ENCODE measurements around the gene LZIC. TPM values are rescaled to one million over a fixed set of nuclear protein-coding genes. Genes with fewer than 3 reads are reported as not detected.

LZIC gene
- total RNA-seq, 2 donors from 2014 or later = 8.6 to 20.2 TPM

DNA sequence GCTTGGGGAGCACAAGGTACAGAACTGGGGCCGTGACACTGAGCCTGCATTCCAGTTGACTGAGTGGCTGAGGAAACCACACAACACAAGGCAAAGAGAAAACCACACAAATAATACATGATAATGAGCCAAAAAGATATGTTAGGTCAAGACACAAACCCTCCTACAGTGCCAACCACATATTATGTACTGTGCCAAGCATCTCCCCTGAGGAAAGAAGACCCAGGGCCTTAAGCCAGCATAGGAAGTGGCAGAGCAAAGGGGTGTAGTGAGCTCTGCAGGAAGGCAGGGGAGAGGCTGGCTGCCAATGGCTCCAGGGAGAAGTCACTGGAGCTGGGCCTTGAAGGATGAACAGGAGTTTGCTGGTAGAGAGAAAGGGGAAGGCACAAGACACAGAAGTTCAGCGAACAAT lies 61.3 kb downstream of the LZIC start:
- Histone ChIP-seq H3K9me3 (no peaks in the 10 kb centered on the region), H3K27ac (no peak overlapping the region), H3K4me1 (no peaks in the 10 kb centered on the region), H3K4me3 (no peak overlapping the region), H3K27me3 (no peaks in the 10 kb centered on the region), H3K36me3 (replicated peaks in 1 of 2; ENCODE audit: insufficient read depth in 1 of 2, low read depth in 2 of 2) (no peaks in the 10 kb centered on the region)
- 76 to 86% methylated on average over 2 of the region's 2 CpGs for WGBS, 2 donors
- TF ChIP-seq, protein P1, sequence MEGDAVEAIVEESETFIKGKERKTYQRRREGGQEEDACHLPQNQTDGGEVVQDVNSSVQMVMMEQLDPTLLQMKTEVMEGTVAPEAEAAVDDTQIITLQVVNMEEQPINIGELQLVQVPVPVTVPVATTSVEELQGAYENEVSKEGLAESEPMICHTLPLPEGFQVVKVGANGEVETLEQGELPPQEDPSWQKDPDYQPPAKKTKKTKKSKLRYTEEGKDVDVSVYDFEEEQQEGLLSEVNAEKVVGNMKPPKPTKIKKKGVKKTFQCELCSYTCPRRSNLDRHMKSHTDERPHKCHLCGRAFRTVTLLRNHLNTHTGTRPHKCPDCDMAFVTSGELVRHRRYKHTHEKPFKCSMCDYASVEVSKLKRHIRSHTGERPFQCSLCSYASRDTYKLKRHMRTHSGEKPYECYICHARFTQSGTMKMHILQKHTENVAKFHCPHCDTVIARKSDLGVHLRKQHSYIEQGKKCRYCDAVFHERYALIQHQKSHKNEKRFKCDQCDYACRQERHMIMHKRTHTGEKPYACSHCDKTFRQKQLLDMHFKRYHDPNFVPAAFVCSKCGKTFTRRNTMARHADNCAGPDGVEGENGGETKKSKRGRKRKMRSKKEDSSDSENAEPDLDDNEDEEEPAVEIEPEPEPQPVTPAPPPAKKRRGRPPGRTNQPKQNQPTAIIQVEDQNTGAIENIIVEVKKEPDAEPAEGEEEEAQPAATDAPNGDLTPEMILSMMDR (IDR thresholded peaks at IDR 0.05) = no peak
- TF ChIP-seq POLR2A (IDR thresholded peaks at IDR 0.05) = no peak
- no peak for ATAC-seq
- intact Hi-C loops (cut with DNase I) = no loop called here
- no peak for DNase-seq

Small RNA genes within 50 kb of the gene (microRNA-seq; reads per million reads assigned to microRNA genes)
- gene MIR5697 (ENCODE audit: borderline number of aligned reads in 2 of 2, borderline replicate concordance in 2 of 2) = 0 to 1.3 reads per million in 2 donors

Small RNA genes within 50 kb of the gene (small RNA-seq; reads per million reads assigned to genes)
- not detected for gene MIR5697

Other genes starting within 250 kb of the LZIC start
- 10 to 100 TPM; 60.2 to 64.6 TPM for gene CLSTN1, start 119.4 kb downstream of the LZIC start, total RNA-seq
- 10 to 100 TPM; 20.1 to 24.6 TPM for gene CTNNBIP1, start 33.1 kb downstream of the LZIC start, total RNA-seq
- gene NMNAT1, start 84 bp upstream of the LZIC start, total RNA-seq = 1 to 10 TPM; 3.6 to 5.2 TPM
- gene RBP7, start 53.8 kb upstream of the LZIC start, total RNA-seq = 10 to 100 TPM in 1 of 2 donors, 1 to 10 TPM in 1; 7.5 to 46.8 TPM
- gene UBE4B, start 89.6 kb upstream of the LZIC start, total RNA-seq = 10 to 100 TPM; 43.8 to 57.0 TPM

Data from body of pancreas (tissue), 4 donors.